Measurements from ENCODE around the gene PHLDA3.

PHLDA3 gene

GRCh38 chr1:201468844-201469644 is at the start of gene PHLDA3:
Gene PHLDA3 (minus strand): TSS chr1:201469188. CDS start chr1:201468786, 402 bp downstream.
- no peak for DNase-seq (ENCODE audit: low read depth)

DNA sequence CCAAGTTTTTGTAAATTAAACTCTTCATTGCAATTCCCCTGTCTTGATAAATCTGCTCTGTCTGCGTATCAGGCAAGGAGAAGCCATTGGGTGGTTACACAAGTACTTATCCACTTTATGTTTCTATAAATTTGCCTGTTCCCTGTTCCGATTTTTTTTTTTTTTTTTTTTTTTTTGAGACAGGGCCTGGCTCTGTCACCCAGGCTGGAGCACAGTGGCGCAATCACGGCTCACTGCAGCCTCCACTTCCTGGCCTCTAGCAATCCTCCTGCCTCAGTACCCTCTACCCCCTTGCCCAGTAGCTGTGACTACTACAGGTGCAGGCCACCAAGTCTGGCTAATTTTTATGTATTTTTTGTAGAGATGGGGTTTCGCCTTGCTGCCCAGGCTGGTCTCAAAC is 49.1 kb upstream of the PHLDA3 start:
- DNase-seq (ENCODE audit: low read depth) = no peak

- DNase-seq (ENCODE audit: low read depth) = no peak
These were observed 48.6 kb upstream of the PHLDA3 start for GRCh38 chr1:201517631-201518030.

DNA sequence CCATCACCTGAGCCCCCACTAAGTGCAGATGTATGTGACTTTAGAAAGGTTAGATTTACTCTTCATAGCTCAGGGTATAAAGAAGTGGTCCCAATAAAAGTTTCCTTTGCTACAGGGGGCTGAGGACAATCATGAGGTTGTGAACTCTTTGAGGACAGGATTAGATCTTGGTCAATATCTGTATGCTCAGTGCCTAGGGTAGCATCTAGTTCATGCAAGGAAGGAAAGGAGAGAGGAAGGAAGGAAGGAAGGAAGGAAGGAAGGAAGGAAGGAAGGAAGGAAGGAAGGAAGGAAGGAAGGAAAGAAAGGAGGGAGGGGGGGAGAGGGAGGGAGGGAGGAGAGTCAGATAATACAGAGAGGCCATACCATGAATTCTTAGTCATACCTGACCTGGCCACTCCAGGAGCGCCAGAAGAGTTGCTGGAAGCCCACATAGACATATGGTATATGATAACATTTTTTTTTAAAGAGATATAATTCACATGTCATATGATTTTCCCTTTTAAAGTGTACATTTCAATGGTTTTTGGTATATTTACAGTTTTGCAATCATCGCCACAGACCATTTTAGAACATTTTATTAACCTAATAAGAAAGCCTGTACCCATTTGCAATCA is 47.6 kb upstream of the PHLDA3 start:
- DNase-seq (ENCODE audit: low read depth) = no peak

GRCh38 chr1:201515895-201516294 is 46.9 kb upstream of the PHLDA3 start:
- no peak for DNase-seq (ENCODE audit: low read depth)

- DNase-seq (ENCODE audit: low read depth) = no peak
These were observed 46.2 kb upstream of the PHLDA3 start for GRCh38 chr1:201515062-201515750.

- no peak for DNase-seq (ENCODE audit: low read depth)
These were observed 45.5 kb upstream of the PHLDA3 start for GRCh38 chr1:201514466-201514865.

DNA sequence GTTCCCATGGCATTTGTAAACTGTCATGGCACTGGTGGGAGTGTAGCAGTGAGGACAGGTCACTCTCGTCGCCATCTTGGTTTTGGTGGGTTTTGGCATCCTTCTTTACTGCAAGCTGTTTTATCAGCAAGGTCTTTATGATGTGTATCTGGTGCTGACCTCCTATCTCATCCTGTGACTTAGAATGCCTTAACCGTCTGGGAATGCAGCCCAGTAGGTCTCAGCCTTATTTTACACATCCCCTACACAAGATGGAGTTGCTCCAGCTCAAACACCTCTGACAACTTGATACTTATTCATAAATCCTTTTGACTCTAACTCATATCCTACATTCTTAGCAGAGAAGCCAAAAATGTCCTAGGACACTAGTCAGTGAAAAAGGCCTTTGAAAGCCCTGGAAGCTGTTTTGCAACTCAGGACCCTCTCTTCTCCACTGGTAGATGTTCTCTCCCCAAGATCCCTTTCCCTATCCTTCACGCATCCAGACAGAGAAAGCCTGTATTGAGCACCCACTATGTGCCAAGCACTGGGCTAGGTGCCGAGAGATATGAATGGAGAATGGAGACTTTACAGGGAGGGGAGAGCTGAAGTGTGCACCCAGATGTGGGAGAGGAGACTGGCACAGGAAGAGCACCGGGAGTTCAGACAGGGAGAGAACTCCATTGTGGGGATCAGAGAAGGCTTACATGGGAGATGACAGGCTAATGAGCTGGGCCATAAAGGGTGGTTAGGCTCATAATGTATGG is 44.7 kb upstream of the PHLDA3 start:
- DNase-seq (ENCODE audit: low read depth) = no peak

DNA sequence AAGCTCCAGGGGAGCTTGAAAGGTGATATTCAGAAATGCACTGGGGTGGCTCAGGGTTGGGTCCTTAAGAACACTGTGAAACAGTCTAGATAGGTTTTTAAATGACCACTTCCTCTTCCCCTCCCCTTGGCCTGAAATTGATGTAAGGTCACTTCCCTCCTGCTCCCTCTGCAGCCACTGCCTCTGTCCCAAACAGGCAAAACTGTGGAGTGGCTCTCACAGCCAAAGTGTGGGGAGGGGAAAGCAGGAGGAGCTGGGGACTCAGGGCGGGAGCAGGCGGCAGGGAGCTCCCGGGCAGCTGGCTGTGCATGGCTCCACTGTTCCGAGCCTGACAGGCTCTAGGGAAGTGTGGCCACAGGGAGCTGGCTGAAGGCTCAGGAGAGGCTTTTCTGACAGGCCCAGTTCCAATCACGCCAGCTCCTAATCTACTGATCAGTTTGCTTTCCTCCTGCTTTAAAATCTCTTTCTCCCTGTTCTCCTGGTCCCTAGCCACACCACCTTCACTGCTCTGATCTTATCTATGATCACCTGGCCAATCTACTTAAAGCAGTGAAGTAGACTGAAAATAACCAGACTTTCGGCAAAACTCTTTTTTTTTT is 43.1 kb upstream of the PHLDA3 start:
- DNase-seq (ENCODE audit: low read depth) = no peak

DNA sequence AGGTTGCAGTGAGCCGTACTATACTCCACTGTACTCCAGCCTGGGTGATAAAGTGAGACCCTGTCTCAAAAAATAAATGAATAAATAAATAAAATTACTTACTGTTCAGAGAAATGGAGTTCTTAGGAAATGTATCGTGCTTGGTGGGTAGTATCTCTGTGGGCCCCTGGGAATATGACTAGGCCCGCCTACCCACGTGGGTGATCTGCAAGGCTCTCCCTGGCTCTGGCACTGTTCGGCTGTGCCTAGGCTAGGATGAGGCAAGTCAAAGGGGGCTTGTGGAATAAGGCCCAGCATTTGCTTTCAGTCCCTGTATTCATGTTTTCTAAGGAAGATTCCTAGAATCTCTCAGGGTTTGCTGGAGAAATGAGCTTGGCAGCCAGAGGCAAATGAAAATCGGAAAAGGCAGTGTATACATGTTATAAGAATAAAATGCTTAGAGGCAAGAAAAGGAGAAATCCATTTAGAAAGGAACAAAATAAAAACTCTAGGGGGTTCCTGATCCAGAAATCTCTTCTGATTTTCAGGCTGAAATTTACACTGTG is 42.5 kb upstream of the PHLDA3 start:
- no peak for DNase-seq (ENCODE audit: low read depth)

GRCh38 chr1:201510734-201511133 is 41.7 kb upstream of the PHLDA3 start:
- no peak for DNase-seq (ENCODE audit: low read depth)

DNA sequence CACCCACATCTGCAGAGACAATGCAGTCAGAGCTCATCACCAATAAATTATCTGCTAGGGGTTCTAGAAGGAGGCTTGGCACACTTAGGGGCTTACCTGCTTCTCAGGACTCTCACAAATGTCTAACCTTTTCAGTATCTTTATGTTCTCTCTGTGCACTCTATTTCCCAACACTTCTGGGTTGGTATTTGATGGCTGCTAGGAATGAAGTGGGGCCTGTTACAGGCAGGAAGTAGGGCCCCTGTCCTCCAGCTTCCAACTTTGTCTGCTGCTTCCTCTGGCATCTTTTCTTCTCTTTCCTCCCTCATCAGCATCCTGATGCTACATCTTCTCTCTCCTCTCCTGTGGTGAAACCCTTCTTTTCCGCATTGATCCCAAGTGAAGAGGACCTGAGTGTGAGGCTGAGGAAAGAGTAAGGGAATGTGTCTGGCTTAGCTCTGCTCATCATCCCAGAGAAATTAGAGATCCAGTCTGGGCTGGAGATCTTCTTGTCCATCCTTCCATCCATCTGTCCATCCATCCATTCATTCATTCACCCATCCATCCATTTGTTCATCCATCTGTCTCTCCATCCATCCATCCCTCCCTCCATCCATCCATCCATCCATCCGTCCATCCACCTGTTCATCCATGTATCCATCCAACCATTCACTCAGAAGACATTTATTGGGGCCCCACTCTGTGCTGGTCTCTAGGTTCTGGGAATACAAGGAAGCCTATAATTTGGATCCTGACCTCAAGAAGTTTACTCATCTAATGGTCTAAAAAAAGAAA is 40.8 kb upstream of the PHLDA3 start:
- no peak for DNase-seq (ENCODE audit: low read depth)

- no peak for DNase-seq (ENCODE audit: low read depth)
These were observed 39.8 kb upstream of the PHLDA3 start for GRCh38 chr1:201508809-201509208.

GRCh38 chr1:201507360-201507675 is 38.3 kb upstream of the PHLDA3 start:
- DNase-seq (ENCODE audit: low read depth) = no peak

DNA sequence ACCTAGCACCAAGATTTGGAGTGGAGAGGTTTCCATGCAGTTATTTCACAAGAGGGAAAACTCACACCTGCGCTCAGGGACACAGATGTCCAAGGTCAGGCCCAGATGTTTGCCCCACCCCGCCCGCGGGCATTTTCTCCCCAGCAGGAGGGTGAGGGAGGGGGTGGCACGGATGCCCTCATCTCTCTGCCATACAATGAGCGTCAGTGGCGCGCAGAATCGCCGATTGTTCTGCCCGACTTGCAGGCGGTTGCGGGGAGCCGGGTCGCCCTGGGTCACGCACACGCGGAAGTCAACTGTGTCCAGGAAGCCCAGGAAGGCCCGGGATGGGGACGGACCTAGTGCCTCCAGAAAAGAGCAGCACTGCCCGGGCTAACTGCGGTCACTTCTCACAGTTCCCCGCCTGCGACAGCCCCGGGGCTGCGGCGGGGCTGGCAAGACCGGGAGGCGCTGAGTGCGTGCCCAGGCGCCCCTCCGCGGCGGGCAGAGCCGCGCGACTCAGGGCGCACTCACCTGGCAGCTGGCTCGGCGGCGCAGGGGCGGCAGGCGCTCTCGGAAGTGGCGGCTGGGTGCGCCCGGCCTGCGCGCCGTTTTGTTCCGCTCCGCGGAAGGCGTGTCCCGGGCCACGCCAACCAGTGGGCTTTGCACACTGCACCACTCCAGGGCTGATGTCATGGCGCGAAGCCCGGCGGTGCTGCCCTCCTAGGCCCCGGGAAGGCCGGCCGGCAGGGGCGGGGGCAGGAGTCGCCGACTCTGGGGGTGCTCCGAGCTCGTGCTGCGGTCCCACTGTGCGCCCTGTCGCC is 37.8 kb upstream of the PHLDA3 start, which contains the start of gene CSRP1:
CSRP1 (minus strand) TSS at position 567 of the 803 bp plus-strand sequence. CDS start 10,820 bp downstream, outside the sequence.
- DNase-seq (ENCODE audit: low read depth) = peak; percentile 67

GRCh38 chr1:201506092-201506491 is 37.1 kb upstream of the PHLDA3 start:
- DNase-seq (ENCODE audit: low read depth) = no peak

GRCh38 chr1:201505503-201505890 is 36.5 kb upstream of the PHLDA3 start:
- no peak for DNase-seq (ENCODE audit: low read depth)

GRCh38 chr1:201504799-201505502 is 36.0 kb upstream of the PHLDA3 start:
- DNase-seq (ENCODE audit: low read depth) = no peak

- no peak for DNase-seq (ENCODE audit: low read depth)
These were observed 35.2 kb upstream of the PHLDA3 start for GRCh38 chr1:201504179-201504631.

Data from stimulated activated CD8-positive, alpha-beta memory T cell treated with anti-CD3 and anti-CD28 coated beads, Interleukin-12 subunit alpha, Interleukin-12 subunit beta, amount 100 ng/mL, for 1 hour (primary cell).